Body of pancreas (tissue), 4 donors: ENCODE data around the gene ARHGAP26. TPM values are rescaled to one million over a fixed set of nuclear protein-coding genes. Genes with fewer than 3 reads are reported as not detected.
A peak's percentile ranks its signal among the peaks of the same experiment; 100 is the strongest.

Experiments
- ATAC-seq: fragments of 150-250 bp; one replicate; pipeline ENCODE4 v1.9.1; 2016
- DNase-seq, 4 donors: peaks; one replicate each; pipeline ENCODE4 v3.0.0-alpha.2; 2019
- H3K27ac ChIP-seq, 4 donors: fragments of 200-600 bp; sonication (generic); 1 replicate in 3 of 4; 2 replicates in 1 of 4; pipeline versions ENCODE4 v1.5.1 to v1.6.1; 2016 to 2019; ENCODE audit warnings: mild to moderate bottlenecking in 1 of 4, mixed read lengths in 1 of 4, moderate library complexity in 1 of 4
- H3K27me3 ChIP-seq, 2 donors: fragments of 200-600 bp; sonication (generic); one replicate each; pipeline ENCODE4 v1.6.0; 2016; ENCODE audit warnings: mild to moderate bottlenecking in 1 of 2
- H3K36me3 ChIP-seq, 2 donors: fragments of 200-600 bp; sonication (generic); replicated peaks in 1 of 2; 2 replicates each; pipeline ENCODE4 v1.5.1; 2016; ENCODE audit warnings: low read depth in 2 of 2; ENCODE audit not compliant: insufficient read depth in 1 of 2
- H3K4me1 ChIP-seq: fragments of 200-600 bp; sonication (generic); one replicate; pipeline ENCODE4 v1.6.0; 2016
- H3K4me3 ChIP-seq, 2 donors: fragments of 200-600 bp; sonication (generic); 1 replicate in 1 of 2; 2 replicates in 1 of 2; pipeline ENCODE4 v1.5.1; 2016 to 2019
- H3K9me3 ChIP-seq, 3 donors: fragments of 200-600 bp; sonication (generic); 1 replicate in 2 of 3; 2 replicates in 1 of 3; pipeline ENCODE4 v1.5.1; 2016
- POLR2A ChIP-seq, 3 donors: fragments of 450-650 bp; IDR thresholded peaks; one replicate each; pipeline ENCODE4 v1.6.1; 2016; ENCODE audit warnings: antibody characterized with exemption in 3 of 3, mild to moderate bottlenecking in 2 of 3
- WGBS, 2 donors: methylation state at CpG; one replicate each; pipeline ENCODE4 v1.1.5; 2017; 5-methylcytosine and 5-hydroxymethylcytosine counted together
- intact Hi-C: fragments of 100-400 bp; cut with DNase I; formaldehyde crosslinking; loops from one replicate; pipeline ENCODE4 v1.15.1; 2023
- total RNA-seq, 2 donors: library from RNA; depleted of rRNA; stranded (reverse); fragments of >200 nt; gene quantifications; one replicate each; pipeline ENCODE4 v1.1.0, GENCODE V29; 2016
- TF ChIP-seq, protein P1 (sequence below), 7 experiments: fragments of 450-650 bp in 4 of 7; fragments of 200-600 bp in 3 of 7; sonication (generic) in 3 of 7; IDR thresholded peaks; one replicate each; pipeline ENCODE4 v1.5.1; 2016 to 2019; ENCODE audit warnings: antibody characterized with exemption in 7 of 7

ARHGAP26 gene
- total RNA-seq, 2 donors from 2014 or later: 12.5 to 14.2 TPM

DNA sequence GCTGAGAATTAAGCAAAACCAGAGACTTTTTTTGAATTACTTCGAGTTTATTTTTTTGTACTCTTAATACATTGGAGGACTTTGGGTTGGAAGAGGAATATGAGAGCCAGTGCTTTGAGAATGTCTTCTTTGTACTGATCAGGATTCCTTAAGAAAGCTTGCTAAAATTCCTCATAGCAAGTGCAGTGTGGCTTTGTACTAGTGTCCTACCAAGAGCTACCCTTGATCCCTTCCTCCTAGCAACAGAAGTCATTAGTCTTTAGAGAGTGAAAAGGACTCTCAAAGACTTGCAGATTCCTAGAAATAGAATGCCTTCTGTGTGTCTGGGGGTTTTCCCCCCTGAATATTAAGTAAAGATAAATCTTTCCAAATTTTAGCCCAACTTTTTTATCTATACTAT is 276.1 kb downstream of the ARHGAP26 start:
- WGBS, 2 donors: 90 to 93% methylated on average over 1 of the region's 1 CpG
- ATAC-seq: no peak

DNA sequence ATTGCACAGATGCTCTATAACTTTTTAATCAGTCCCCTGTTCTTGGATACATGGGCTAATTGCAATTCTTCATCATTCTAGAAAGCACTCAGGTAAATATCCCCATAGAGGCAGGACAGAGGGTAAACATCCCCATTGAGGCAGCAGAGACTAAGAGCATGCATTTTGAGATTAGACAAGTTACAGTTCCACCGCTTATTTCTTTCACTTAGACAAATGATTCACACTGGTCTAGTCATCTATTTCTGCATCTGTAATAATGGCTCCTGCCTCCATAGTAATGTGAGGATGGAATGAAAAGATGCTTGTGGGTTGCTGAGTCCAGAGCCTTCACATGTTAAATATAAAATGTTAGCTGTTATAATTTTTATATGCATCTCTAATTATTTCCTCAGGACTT is 276.9 kb downstream of the ARHGAP26 start:
- no peak for DNase-seq
- ATAC-seq: no peak
- Histone ChIP-seq H3K27ac (no peak overlapping the region), H3K4me3 (no peak overlapping the region), H3K36me3 (no peaks in the 10 kb centered on the region), H3K4me1 (peaks cover 11% of the 10 kb centered on the region), H3K27me3 (no peaks in the 10 kb centered on the region), H3K9me3 (no peaks in the 10 kb centered on the region)
- intact Hi-C loops: no loop called here
- 86 to 92% methylated on average over 1 of the region's 1 CpG for WGBS, 2 donors
- no peak for TF ChIP-seq POLR2A (IDR thresholded peaks at IDR 0.05)
- TF ChIP-seq, protein P1, sequence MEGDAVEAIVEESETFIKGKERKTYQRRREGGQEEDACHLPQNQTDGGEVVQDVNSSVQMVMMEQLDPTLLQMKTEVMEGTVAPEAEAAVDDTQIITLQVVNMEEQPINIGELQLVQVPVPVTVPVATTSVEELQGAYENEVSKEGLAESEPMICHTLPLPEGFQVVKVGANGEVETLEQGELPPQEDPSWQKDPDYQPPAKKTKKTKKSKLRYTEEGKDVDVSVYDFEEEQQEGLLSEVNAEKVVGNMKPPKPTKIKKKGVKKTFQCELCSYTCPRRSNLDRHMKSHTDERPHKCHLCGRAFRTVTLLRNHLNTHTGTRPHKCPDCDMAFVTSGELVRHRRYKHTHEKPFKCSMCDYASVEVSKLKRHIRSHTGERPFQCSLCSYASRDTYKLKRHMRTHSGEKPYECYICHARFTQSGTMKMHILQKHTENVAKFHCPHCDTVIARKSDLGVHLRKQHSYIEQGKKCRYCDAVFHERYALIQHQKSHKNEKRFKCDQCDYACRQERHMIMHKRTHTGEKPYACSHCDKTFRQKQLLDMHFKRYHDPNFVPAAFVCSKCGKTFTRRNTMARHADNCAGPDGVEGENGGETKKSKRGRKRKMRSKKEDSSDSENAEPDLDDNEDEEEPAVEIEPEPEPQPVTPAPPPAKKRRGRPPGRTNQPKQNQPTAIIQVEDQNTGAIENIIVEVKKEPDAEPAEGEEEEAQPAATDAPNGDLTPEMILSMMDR (IDR thresholded peaks at IDR 0.05): no peak

More for the DNA sequence above, 276.1 kb downstream of the ARHGAP26 start:
- no peaks in the 10 kb centered on the region for H3K27me3 ChIP-seq
- H3K4me1 ChIP-seq: peaks cover 3% of the 10 kb centered on the region
- intact Hi-C loops: no loop called here
- no peak overlapping the region for H3K4me3 ChIP-seq
- no peak for DNase-seq
- H3K36me3 ChIP-seq: no peaks in the 10 kb centered on the region
- no peak overlapping the region for H3K27ac ChIP-seq
- H3K9me3 ChIP-seq: no peaks in the 10 kb centered on the region
- no peak for TF ChIP-seq POLR2A (IDR thresholded peaks at IDR 0.05)
- TF ChIP-seq, protein P1 (IDR thresholded peaks at IDR 0.05): no peak

DNA sequence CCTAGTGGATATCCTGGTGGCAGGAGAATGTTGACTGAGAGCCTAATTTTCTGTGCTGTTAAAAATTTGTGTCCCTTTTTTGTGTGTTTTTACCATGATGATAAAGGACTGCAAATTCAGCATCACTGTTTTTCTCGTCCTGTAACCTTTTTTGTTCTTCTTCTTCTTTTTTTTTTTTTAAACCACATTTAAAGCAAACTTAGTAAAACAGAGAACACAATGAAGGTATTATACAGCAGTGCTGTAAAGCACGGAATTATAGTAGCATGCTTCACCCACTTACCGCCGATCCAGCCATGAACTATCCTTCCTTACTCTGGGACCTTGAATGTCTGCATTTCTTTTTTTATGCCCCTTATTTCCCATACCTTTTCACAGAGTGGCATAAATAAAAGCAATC is 280.0 kb downstream of the ARHGAP26 start:
- no peak for TF ChIP-seq POLR2A (IDR thresholded peaks at IDR 0.05)
- TF ChIP-seq, protein P1 (IDR thresholded peaks at IDR 0.05): no peak
- intact Hi-C loops: no loop called here
- ATAC-seq (no peak), DNase-seq (no peak)
- WGBS, 2 donors: 87 to 91% methylated on average over 4 of the region's 4 CpGs
- no peak overlapping the region for H3K4me3 ChIP-seq
- H3K27me3 ChIP-seq: no peaks in the 10 kb centered on the region
- H3K4me1 ChIP-seq: peaks cover 22% of the 10 kb centered on the region
- no peaks in the 10 kb centered on the region for H3K36me3 ChIP-seq
- H3K27ac ChIP-seq: no peak overlapping the region
- no peaks in the 10 kb centered on the region for H3K9me3 ChIP-seq

DNA sequence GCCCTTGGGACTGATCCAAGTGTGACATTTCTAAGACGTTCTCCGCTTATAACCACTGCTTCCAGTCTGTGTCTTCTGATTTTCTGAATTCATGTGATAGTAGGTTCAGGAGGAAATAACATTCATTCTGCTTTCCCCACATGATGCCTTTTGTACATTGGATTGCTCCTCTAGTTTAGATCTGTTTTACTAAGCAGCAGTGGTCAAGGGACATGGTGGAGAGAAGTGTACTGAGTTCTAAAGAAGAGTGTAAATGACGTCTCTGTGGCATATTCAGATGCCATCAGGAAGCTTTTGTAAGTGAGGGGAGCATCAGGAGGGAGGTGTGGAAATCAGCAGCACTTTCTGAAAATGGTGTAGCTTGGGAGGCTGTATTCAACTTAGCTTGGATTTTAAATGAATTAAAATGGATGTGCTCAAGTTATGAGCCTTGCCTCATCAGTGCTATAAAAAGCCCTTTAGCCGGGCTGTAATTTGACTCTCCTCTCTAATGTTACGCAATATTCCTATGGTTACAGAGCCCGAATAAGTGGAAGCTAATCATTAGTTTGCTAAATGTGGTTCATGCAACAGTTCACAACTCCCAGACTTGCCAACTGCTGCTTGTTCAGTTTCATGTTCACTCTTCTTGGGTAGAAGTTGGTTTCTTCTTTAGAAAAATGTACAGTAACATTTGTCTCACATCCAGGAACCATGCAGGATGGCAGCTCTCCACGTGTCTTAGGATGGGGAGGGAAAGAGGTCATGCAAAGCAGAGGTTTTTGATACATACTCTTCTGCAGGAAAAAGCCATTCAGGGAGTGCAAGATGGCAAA is 281.3 kb downstream of the ARHGAP26 start:
- intact Hi-C loops: no loop called here
- no peaks in the 10 kb centered on the region for H3K9me3 ChIP-seq
- DNase-seq: peak; percentile 15 to 67 (median 41)
- peak overlapping the region; percentile 28 to 61 (median 46) for H3K27ac ChIP-seq
- H3K27me3 ChIP-seq: no peaks in the 10 kb centered on the region
- H3K4me3 ChIP-seq: no peak overlapping the region
- peak; percentile 99 for ATAC-seq
- no peaks in the 10 kb centered on the region for H3K36me3 ChIP-seq
- 9% methylated on average over 7 of the region's 7 CpGs for WGBS, 2 donors
- TF ChIP-seq, protein P1 (IDR thresholded peaks at IDR 0.05): no peak
- no peak for TF ChIP-seq POLR2A (IDR thresholded peaks at IDR 0.05)
- H3K4me1 ChIP-seq: peaks cover 22% of the 10 kb centered on the region
